IMR-90 (cell line): ENCODE measurements around the gene PC. TPM values are rescaled to one million over a fixed set of nuclear protein-coding genes. Genes with fewer than 3 reads are reported as not detected.

Experiments used
- ATAC-seq: fragments of 200-7000 bp; cut with Tn5 transposase; 2 replicates; pipeline ENCODE4 v1.9.1; 2020; ENCODE audit warnings: low read depth, mild to moderate bottlenecking, moderate library complexity
- BruUV-seq: library from RNA; stranded (reverse); fragments of 400-500 nt; replicated peaks from 2 replicates; lab custom pipeline; 2021; lab: Mats Ljungman, UMichigan
- CTCF ChIA-PET: fragments of 300-600 bp; formaldehyde crosslinking; extraction: SDS; loops from one replicate; lab custom pipeline; 2021; ENCODE audit warnings: antibody characterized with exemption; lab: Yijun Ruan, JAX
- POLR2A ChIA-PET: fragments of 300-600 bp; sonication (Branson Sonifier 250); formaldehyde crosslinking; loops from one replicate; lab custom pipeline; 2022; ENCODE audit warnings: antibody characterized with exemption; ENCODE audit not compliant: unreplicated experiment; lab: Charles Lee
- DNase-seq: peaks from one replicate; pipeline ENCODE4 v3.0.0; 2013
- H2AFZ ChIP-seq: replicated peaks from 2 replicates; pipeline ENCODE3; 2013; ENCODE audit warnings: low read length, mild to moderate bottlenecking; ENCODE audit not compliant: poor library complexity
- H2AK5ac ChIP-seq: 2 replicates; pipeline ENCODE4 v1.6.1; 2013; ENCODE audit warnings: low read depth, low read length, inconsistent platforms
- H2AK9ac ChIP-seq: replicated peaks from 2 replicates; pipeline ENCODE3; 2013; ENCODE audit warnings: mild to moderate bottlenecking, low read depth, low read length, moderate library complexity; ENCODE audit not compliant: poor library complexity
- H2BK120ac ChIP-seq: 2 replicates; pipeline ENCODE4 v1.6.1; 2013; ENCODE audit warnings: low read depth, low read length, inconsistent platforms
- H2BK15ac ChIP-seq: 3 replicates; pipeline ENCODE4 v1.6.1; 2013; ENCODE audit warnings: low read depth, low read length, inconsistent platforms
- H2BK20ac ChIP-seq: 2 replicates; pipeline ENCODE4 v1.6.1; 2013; ENCODE audit warnings: low read depth, mild to moderate bottlenecking, inconsistent platforms, low read length, moderate library complexity
- H2BK5ac ChIP-seq: 2 replicates; pipeline ENCODE4 v1.6.1; 2013; ENCODE audit warnings: mild to moderate bottlenecking, low read depth, low read length, inconsistent platforms; ENCODE audit not compliant: poor library complexity, severe bottlenecking
- H3K14ac ChIP-seq: replicated peaks from 2 replicates; pipeline ENCODE4 v1.6.1; 2013; ENCODE audit warnings: low read depth, low read length, inconsistent platforms
- H3K18ac ChIP-seq: 2 replicates; pipeline ENCODE4 v1.6.1; 2013; ENCODE audit warnings: low read depth, low read length, control low read depth
- H3K23ac ChIP-seq: 2 replicates; pipeline ENCODE4 v1.6.1; 2013; ENCODE audit warnings: low read depth, low read length, inconsistent platforms
- H3K27ac ChIP-seq: 2 replicates; pipeline ENCODE4 v1.5.1; 2013; ENCODE audit warnings: mild to moderate bottlenecking, control low read depth, low read length; ENCODE audit not compliant: insufficient read depth
- H3K27me3 ChIP-seq: 2 replicates; pipeline ENCODE4 v1.6.1; 2013; ENCODE audit warnings: low read length; ENCODE audit not compliant: control insufficient read depth, insufficient read depth
- H3K36me3 ChIP-seq: 2 replicates; pipeline ENCODE4 v1.6.1; 2013; ENCODE audit warnings: low read length, mixed read lengths; ENCODE audit not compliant: control insufficient read depth, insufficient read depth
- H3K4ac ChIP-seq: 2 replicates; pipeline ENCODE4 v1.6.1; 2013; ENCODE audit warnings: low read depth, low read length, inconsistent platforms
- H3K4me1 ChIP-seq: 2 replicates; pipeline ENCODE4 v1.6.1; 2013; ENCODE audit warnings: low read length, mixed read lengths; ENCODE audit not compliant: control insufficient read depth, insufficient read depth
- H3K4me2 ChIP-seq: 2 replicates; pipeline ENCODE4 v1.6.1; 2013; ENCODE audit warnings: low read depth, mild to moderate bottlenecking, control low read depth, low read length, moderate library complexity
- H3K4me3 ChIP-seq: 2 replicates; pipeline ENCODE4 v1.5.1; 2013; ENCODE audit warnings: low read depth, mild to moderate bottlenecking, control low read depth, low read length, moderate library complexity; ENCODE audit not compliant: insufficient read depth
- H3K56ac ChIP-seq: 2 replicates; pipeline ENCODE4 v1.6.1; 2013; ENCODE audit warnings: low read length, inconsistent platforms; ENCODE audit not compliant: insufficient read depth; ENCODE audit errors: extremely low read depth
- H3K79me1 ChIP-seq, 2 experiments: 2 replicates each; pipeline ENCODE4 v1.6.1; 2013; ENCODE audit warnings: low read length in 2 of 2, inconsistent platforms in 1 of 2, low read depth in 1 of 2
- H3K9ac ChIP-seq: 2 replicates; pipeline ENCODE4 v1.6.1; 2013; ENCODE audit warnings: low read depth, low read length, control low read depth
- H3K9me1 ChIP-seq: 2 replicates; pipeline ENCODE4 v1.6.1; 2013; ENCODE audit warnings: low read length, inconsistent platforms; ENCODE audit not compliant: insufficient read depth
- H3K9me3 ChIP-seq: 2 replicates; pipeline ENCODE4 v1.6.1; 2013; ENCODE audit warnings: low read length; ENCODE audit not compliant: control insufficient read depth, insufficient read depth
- H4K20me1 ChIP-seq: 2 replicates; pipeline ENCODE4 v1.6.1; 2013; ENCODE audit warnings: low read length, inconsistent platforms; ENCODE audit not compliant: insufficient read depth
- H4K5ac ChIP-seq: 2 replicates; pipeline ENCODE4 v1.6.1; 2013; ENCODE audit warnings: mild to moderate bottlenecking, low read depth, low read length, control low read depth
- H4K8ac ChIP-seq, 2 experiments: 2 replicates each; pipeline ENCODE4 v1.6.1; 2013; ENCODE audit warnings: low read depth in 2 of 2, low read length in 2 of 2, control low read depth in 1 of 2, inconsistent platforms in 1 of 2
- H4K91ac ChIP-seq: 2 replicates; pipeline ENCODE4 v1.6.1; 2013; ENCODE audit warnings: low read depth, low read length, inconsistent platforms; ENCODE audit not compliant: insufficient read depth
- BHLHE40 ChIP-seq: fragments of 150-350 bp; IDR thresholded peaks from 2 replicates; pipeline ENCODE4 v1.6.1; 2016; ENCODE audit warnings: mild to moderate bottlenecking, low read depth, low read length
- CEBPB ChIP-seq: IDR thresholded peaks from 2 replicates; pipeline ENCODE4 v1.6.1; 2012; ENCODE audit warnings: low read depth, low read length, improper control_type of control experiment
- CHD1 ChIP-seq: IDR thresholded peaks from 2 replicates; pipeline ENCODE4 v1.6.1; 2012; ENCODE audit warnings: low read depth, low read length, improper control_type of control experiment
- CTCF ChIP-seq: conservative IDR thresholded peaks from 2 replicates; pipeline ENCODE4 v1.5.1; 2012; ENCODE audit warnings: mild to moderate bottlenecking, low read depth, low read length, improper control_type of control experiment
- ELK1 ChIP-seq: fragments of 150-350 bp; IDR thresholded peaks from 2 replicates; pipeline ENCODE4 v1.6.1; 2016; ENCODE audit warnings: low read depth, mild to moderate bottlenecking, low read length, moderate library complexity, borderline replicate concordance
- FOS ChIP-seq: fragments of 150-350 bp; IDR thresholded peaks from 2 replicates; pipeline ENCODE4 v1.6.1; 2016; ENCODE audit warnings: low read depth, low read length
- MAFK ChIP-seq: IDR thresholded peaks from 2 replicates; pipeline ENCODE4 v1.6.1; 2012; ENCODE audit warnings: low read depth, low read length, improper control_type of control experiment
- MAZ ChIP-seq: IDR thresholded peaks from 2 replicates; pipeline ENCODE4 v1.6.1; 2012; ENCODE audit warnings: low read depth, mild to moderate bottlenecking, low read length, improper control_type of control experiment, moderate library complexity, borderline replicate concordance
- MXI1 ChIP-seq: IDR thresholded peaks from 2 replicates; pipeline ENCODE4 v1.6.1; 2012; ENCODE audit warnings: low read depth, mild to moderate bottlenecking, low read length, moderate library complexity, borderline replicate concordance
- NFE2L2 ChIP-seq: fragments of 150-350 bp; IDR thresholded peaks from 2 replicates; pipeline ENCODE4 v1.6.1; 2016; ENCODE audit warnings: low read depth, mild to moderate bottlenecking, low read length
- POLR2A ChIP-seq: IDR thresholded peaks from 2 replicates; pipeline ENCODE4 v1.6.1; 2012; ENCODE audit warnings: mild to moderate bottlenecking, low read depth, low read length
- RAD21 ChIP-seq: IDR thresholded peaks from 2 replicates; pipeline ENCODE4 v1.6.1; 2012; ENCODE audit warnings: low read length, improper control_type of control experiment
- RCOR1 ChIP-seq: IDR thresholded peaks from 2 replicates; pipeline ENCODE4 v1.6.1; 2012; ENCODE audit warnings: mild to moderate bottlenecking, low read length, improper control_type of control experiment; ENCODE audit not compliant: insufficient replicate concordance
- RFX5 ChIP-seq: IDR thresholded peaks from 2 replicates; pipeline ENCODE4 v1.8.0; 2012; ENCODE audit warnings: low read depth, mild to moderate bottlenecking, low read length, moderate library complexity
- SMC3 ChIP-seq: fragments of 150-350 bp; IDR thresholded peaks from 2 replicates; pipeline ENCODE4 v1.6.1; 2016; ENCODE audit warnings: low read depth, mild to moderate bottlenecking, antibody characterized with exemption, low read length, moderate library complexity
- WGBS, 2 experiments: methylation state at CpG; one replicate each; pipeline versions ENCODE4 v1.1.5 to v1.1.7; 2013; ENCODE audit warnings: missing lambda C conversion rate in 2 of 2; ENCODE audit not compliant: insufficient read length in 1 of 2; ENCODE audit errors: extremely low coverage in 2 of 2; 5-methylcytosine and 5-hydroxymethylcytosine counted together
- dilution Hi-C: fragments of 300-500 bp; cut with HindIII; formaldehyde crosslinking; loops from one replicate; pipeline ENCODE4 v1.14.3; 2018; ENCODE audit warnings: low sequenced_read_pairs; ENCODE audit not compliant: unreplicated experiment
- in situ Hi-C: fragments of 300-500 bp; cut with MboI; formaldehyde crosslinking; loops from 3 replicates; pipeline ENCODE4 v1.14.3; 2019; ENCODE audit warnings: low sequenced_read_pairs, inconsistent platforms, mixed read lengths
- intact Hi-C: fragments of 100-400 bp; cut with micrococcal nuclease; formaldehyde crosslinking; loops from 2 replicates; pipeline ENCODE4 v1.10.0; 2022
- polyA plus RNA-seq, 3 experiments: library from polyadenylated mRNA; depleted of rRNA; stranded (reverse); fragments of >200 nt; gene quantifications; 2 replicates each; pipeline ENCODE4 v1.2.3, GENCODE V29; 2012; ENCODE audit warnings: low replicate concordance in 1 of 3
- total RNA-seq: library from RNA; depleted of rRNA; stranded (reverse); fragments of >200 nt; gene quantifications from 2 replicates; pipeline ENCODE4 v1.2.3, GENCODE V29; 2012
- TF ChIP-seq, protein P1 (sequence below): fragments of 150-350 bp; IDR thresholded peaks from 2 replicates; pipeline ENCODE4 v1.6.1; 2017; ENCODE audit warnings: mild to moderate bottlenecking, antibody characterized with exemption, low read length, low read depth

The PC gene
- total and polyA plus RNA-seq, 2 of the 4 experiments (the other 2 are of a cell fraction), result 13.6 to 15.7 TPM

GRCh38 chr11:66814678-66815077 is 143.5 kb downstream of the PC start:
- Histone ChIP-seq H3K56ac (no peak overlapping the region), H3K23ac (no peak overlapping the region), H3K79me1 (no peaks in the 10 kb centered on the region), H3K9ac (no peak overlapping the region), H2BK20ac (no peak overlapping the region), H4K8ac (no peak overlapping the region), H3K9me1 (no peaks in the 10 kb centered on the region), H4K5ac (no peak overlapping the region), H3K9me3 (no peaks in the 10 kb centered on the region), H3K27ac (no peak overlapping the region), H3K4me2 (no peak overlapping the region), H3K14ac (no peak overlapping the region), H3K18ac (no peak overlapping the region), H2BK120ac (no peak overlapping the region), H3K4me3 (no peak overlapping the region), H4K91ac (no peak overlapping the region), H2AK5ac (no peak overlapping the region), H2BK15ac (no peak overlapping the region), H2BK5ac (no peak overlapping the region), H3K27me3 (no peaks in the 10 kb centered on the region), H4K20me1 (no peaks in the 10 kb centered on the region), H2AK9ac (no peak overlapping the region), H3K36me3 (no peaks in the 10 kb centered on the region), H2AFZ (no peak overlapping the region), H3K4ac (no peak overlapping the region), H3K4me1 (peaks cover 2% of the 10 kb centered on the region; the same call in 1 of the 2 replicates)
- in situ Hi-C loops (no loop called here), dilution Hi-C loops (no loop called here), intact Hi-C loops (loop anchor here (5.0 to 10.0 kb wide), 3 partner anchors 32 to 87 kb away; partner anchors contain the start of gene SPTBN2)
- CTCF ChIA-PET, result no interaction called here
- 100% methylated on average over 3 of the region's 5 CpGs; no CpG with 5 or more reads in 1 of the 2 experiments for WGBS, 2 experiments
- TF ChIP-seq SMC3 (no peak), RAD21 (no peak), MAZ (no peak), POLR2A (no peak), RCOR1 (no peak), NFE2L2 (no peak), BHLHE40 (no peak), CEBPB (no peak), RFX5 (no peak), ELK1 (no peak), CTCF (no peak), MAFK (no peak), MXI1 (no peak), CHD1 (no peak), FOS (no peak)
- TF ChIP-seq, protein P1, sequence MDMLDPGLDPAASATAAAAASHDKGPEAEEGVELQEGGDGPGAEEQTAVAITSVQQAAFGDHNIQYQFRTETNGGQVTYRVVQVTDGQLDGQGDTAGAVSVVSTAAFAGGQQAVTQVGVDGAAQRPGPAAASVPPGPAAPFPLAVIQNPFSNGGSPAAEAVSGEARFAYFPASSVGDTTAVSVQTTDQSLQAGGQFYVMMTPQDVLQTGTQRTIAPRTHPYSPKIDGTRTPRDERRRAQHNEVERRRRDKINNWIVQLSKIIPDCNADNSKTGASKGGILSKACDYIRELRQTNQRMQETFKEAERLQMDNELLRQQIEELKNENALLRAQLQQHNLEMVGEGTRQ, result no peak
- no TSS peak for BruUV-seq
- DNase-seq (no peak), ATAC-seq (no peak)
- POLR2A ChIA-PET, result no interaction called here
